OCI-LY3 (cell line): ENCODE results near the gene CELF2.

Experiments used
- CTCF ChIP-seq: fragments of 200-600, 300-600 bp; sonication (generic); IDR thresholded peaks from 2 replicates; pipeline ENCODE4 v1.5.1; 2014; ENCODE audit warnings: antibody characterized with exemption, low read length, low read depth
- EZH2phosphoT487 ChIP-seq: fragments of 200-600 bp; shearing (Covaris generic); IDR thresholded peaks from 2 replicates; pipeline ENCODE4 v1.6.1; 2018; ENCODE audit warnings: antibody characterized with exemption, mixed run types, low read depth

- no peak for TF ChIP-seq CTCF
- no peak for TF ChIP-seq EZH2phosphoT487
These were observed 337.2 kb downstream of the CELF2 start for GRCh38 chr10:11354823-11355222.
